GM18502 (cell line): Measurements from ENCODE around the gene INSL6.
"Not testable (repeated sequence)": the region's sequence is repeated elsewhere in the genome, so short reads cannot be mapped to it uniquely, and the experiment has no call there.

Experiments used
- ATAC-seq: cut with Tn5 transposase; IDR thresholded peaks from one replicate; pipeline ENCODE4 v1.9.1; 2021; ENCODE audit warnings: mild to moderate bottlenecking; ENCODE audit not compliant: unreplicated experiment, poor library complexity

Gene INSL6, protein sequence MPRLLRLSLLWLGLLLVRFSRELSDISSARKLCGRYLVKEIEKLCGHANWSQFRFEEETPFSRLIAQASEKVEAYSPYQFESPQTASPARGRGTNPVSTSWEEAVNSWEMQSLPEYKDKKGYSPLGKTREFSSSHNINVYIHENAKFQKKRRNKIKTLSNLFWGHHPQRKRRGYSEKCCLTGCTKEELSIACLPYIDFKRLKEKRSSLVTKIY

DNA sequence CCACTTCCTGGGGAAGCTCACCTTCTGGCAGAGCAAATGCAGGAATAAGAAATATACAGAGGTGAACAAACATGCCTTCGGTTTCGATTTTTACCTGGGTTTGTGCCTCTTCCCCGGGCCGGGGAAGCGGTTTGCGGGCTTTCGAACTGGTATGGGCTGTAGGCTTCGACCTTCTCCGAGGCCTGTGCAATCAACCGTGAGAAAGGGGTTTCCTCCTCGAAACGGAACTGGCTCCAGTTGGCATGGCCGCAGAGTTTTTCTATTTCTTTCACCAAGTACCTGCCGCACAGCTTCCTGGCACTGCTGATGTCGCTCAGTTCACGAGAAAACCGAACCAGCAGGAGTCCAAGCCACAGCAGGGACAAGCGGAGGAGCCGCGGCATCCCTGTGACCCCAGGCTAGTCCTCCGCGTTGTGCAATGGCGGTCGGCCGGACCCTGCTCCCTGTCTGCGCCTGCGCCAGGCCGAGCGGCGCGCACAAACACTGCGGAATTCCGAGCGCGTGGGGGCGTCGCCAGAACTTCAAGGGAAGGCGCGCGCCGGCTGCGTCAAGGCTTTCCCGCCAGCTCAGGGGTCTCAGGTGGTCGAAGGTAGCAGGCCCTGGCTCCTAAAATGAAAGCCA is at the start of gene INSL6:
INSL6 (minus strand) TSS at position 420 of the 621 bp plus-strand sequence; CDS start at position 383, 37 bp downstream.
- ATAC-seq: no peak

DNA sequence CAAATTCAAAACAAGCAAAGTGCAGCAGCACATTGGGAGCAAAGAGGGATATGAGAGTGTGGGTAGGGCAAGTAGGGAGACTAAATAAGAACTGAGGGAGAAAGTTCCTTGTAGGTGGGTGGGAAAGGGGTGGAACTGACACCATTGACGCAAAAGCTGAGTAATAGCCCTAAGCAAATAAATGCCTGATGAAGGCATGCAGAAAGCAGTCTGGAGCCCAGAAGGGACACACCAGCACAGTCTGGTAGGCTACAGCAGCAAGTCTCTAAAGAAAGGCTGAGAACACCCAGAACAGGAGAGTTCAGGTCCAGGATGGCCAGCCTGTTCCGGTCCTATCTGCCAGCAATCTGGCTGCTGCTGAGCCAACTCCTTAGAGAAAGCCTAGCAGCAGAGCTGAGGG is 45.8 kb upstream of the INSL6 start, which contains the start of gene INSL4:
INSL4 (plus strand) TSS at position 208 of the 400 bp plus-strand sequence; CDS start at position 313, 105 bp downstream.
- no peak for ATAC-seq

DNA sequence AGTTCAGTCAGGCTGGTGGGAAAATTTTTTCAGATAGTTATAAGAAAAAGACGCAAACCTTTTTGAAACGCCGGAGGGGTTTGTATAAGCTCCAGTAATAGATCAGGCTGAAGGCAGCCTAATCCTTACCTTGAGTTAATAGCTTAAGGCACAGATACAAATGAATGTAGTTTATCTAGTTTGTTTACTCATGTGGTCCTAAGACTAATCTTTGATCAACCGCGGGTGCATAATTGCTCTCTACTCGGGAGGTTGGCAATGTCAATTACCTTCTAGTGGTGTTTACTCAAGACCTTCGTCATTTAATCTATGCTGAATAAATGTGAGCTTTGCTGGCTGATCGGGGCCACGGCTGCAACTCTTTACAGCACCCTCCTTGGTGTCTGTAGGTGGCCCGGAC is 45.1 kb upstream of the INSL6 start:
- ATAC-seq: no peak

DNA sequence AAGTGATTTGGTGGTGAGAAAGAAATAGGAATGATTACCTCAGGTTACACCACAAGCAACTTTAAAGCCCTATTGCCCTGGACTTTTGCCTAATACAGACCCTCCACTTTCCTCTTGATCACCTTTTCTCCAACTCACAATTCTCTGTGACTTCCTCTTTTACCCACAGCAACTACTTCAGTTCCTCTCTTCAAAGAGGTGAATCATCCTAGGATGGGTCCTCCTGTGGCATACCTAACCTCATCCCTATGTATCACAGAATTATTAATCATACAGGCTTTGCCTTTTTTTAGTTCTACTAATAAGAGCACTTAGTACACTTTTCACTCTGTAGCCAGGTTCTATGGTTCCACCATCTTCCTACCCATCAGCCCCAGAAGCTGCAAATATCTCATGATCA is 19.6 kb upstream of the INSL6 start:
- no peak for ATAC-seq

DNA sequence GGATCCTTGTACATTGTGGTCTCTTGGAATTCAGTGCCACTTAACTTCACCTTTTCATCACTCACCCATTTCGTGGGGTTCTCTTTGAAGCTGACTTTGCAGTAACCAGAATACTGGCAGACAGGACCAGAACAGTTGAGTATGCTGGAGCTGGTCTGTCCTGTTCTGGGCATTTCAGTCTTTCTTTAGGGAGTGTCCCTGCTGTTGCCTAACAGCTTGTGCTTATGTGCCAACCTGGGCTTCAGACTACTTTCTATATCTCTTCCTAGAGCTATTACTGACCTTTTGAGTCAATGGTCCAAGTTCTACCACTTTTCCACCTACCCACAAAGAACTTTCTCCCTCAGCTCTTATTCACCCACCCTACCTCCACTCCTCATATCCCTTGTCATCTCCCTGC is 10.0 kb upstream of the INSL6 start:
- ATAC-seq: no peak

DNA sequence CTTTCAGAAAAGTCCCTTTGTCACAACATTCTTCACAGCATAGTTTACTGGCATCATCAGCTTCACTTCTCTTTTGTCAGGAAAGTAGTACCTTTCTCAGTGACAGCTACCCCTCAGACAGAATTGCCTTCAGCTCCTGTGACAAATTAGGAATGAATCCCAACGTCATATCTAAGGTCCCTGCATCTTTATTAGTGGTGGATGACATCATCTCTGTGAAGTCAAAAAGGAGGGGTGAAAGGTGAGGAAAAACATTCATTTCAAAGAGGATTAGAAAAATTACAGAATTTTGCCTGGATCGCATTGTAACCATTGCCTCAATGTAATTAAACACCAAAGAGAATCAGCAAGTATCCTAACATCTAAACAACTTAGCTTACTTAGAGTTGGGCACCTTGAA is 7.9 kb upstream of the INSL6 start:
- no peak for ATAC-seq

DNA sequence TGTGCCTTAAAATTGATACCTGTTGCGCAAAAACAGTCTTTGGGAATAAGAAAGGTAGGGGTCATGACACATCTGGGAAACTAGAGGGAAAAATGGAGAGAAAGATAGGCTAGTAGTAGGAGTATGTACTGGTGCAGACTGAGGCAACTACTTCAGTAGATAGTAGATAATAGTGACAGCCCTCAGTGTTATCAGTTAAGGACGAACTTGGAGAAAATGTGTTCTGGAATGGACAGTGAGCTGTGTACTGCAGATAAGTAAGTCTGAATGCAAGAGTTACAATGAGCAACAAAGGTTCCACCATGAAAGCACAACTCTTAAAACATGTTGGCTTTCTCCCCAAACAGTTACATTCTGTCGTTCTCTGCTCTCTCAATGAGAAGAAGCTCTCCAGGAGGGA is 6.5 kb upstream of the INSL6 start:
- no peak for ATAC-seq

DNA sequence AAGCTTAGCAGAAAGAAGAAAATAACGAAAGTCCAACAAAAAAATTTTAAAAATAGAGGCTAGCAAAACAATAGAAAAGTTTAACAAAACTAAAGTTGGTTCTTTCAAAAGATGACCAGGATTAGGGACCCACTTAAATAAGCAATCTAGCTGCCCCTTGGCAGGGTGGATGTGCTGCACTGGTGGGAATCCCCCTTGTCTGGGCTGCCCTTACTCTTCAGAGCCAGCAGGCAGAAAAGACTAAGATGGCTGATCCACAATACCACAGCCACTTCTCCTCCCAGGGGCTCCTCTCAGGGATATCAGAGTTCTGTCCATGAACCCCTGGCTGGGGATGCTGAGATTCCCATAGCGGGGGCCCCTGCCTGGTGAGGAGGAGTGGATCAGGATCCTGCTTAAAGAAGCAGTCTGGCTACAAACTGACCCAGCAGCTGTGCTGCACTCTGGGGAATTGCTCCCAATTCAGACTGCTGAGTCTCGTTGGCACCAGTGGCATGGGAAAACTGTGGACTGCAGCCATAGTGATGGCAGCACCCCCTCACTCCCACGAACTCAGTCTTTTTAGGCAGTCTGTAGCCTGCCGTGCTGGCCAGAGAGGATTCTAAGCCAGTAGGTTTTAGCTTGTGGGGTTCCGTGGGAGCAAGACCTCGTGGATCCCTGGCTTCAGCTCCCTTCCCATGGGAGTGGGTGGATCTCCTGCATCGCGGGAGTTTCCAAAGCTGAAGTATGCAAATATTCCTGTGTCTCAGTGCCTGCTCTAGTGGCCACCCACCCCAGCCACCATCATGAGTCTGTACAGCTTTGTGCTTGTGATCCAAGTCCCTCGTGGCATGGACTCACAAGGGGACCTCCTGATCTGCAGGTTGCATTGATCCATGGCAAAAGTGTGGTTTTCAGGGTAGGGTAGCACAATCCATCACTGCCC is 2.9 kb upstream of the INSL6 start:
- no peak for ATAC-seq

DNA sequence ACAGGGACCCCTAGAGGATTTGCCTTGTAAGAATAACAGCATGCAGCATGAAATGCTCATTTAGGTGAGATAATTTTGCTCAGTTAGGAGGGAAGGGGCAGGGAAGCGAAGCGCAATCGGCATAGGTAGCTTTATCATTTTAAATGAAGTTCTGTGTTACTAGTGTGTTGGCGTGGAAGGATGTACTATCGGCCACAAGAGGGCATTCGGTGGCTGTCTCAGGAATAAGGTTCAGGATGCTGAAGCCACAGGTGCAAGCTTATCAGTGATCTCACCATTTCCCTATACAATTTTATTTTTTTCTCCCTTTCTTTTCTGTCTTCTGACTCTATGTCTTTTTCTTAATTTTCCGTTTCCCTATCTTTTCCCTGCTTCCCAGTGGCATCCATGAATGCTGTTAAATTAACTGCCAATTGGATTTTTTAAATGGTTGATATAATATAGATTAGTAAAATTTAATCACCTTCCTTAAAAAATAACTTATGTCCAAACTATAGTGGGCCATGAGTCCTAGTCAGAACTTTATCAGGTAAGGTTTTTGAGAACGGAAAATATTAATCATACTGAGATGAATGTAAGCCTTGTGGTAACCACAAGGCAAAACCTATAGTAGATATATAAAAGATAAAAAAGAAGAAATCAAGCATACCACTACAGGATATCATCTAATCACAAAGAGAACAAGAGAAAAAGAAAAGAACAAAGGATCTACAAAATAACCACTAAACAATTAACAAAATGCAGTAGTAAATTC is 1.2 kb upstream of the INSL6 start:
- peak; percentile 54 for ATAC-seq

DNA sequence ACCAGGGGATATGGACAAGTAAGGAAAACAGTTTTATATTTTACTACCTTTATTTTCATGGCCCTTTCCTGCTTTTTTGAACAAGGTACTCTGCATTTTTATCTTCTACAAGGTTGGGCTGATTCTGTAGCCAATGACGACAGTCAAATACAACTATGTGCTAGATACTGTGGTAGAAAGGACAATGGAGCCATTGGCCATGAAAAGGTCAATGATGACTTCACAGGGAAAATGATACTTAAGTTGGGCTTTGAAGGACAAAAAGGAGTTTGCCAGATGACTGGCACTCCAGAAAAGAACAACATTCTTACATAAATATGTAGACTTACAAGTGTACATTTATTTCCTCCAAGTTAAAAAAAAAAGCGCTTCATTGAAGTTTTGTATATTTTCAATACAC is 663 bp downstream of the INSL6 start:
- ATAC-seq: no peak

DNA sequence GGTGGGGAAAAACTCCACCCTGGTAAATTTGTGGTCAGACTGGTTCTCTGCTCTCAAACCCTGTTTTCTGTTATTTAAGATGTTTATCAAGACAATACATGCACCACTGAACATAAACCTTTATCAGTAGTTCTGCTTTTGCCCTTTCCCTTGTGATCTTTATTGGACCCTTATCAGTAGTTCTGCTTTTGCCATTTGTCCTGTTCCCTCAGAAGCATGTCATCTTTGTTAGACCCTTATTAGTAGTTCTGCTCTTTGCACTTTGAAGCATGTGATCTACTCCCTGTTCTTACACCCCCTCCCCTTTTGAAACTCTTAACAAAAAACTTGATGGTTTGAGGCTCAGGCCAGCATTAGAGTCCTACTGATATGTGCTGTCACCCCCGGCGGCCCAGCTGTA is 4.8 kb downstream of the INSL6 start:
- not testable (repeated sequence) for ATAC-seq

DNA sequence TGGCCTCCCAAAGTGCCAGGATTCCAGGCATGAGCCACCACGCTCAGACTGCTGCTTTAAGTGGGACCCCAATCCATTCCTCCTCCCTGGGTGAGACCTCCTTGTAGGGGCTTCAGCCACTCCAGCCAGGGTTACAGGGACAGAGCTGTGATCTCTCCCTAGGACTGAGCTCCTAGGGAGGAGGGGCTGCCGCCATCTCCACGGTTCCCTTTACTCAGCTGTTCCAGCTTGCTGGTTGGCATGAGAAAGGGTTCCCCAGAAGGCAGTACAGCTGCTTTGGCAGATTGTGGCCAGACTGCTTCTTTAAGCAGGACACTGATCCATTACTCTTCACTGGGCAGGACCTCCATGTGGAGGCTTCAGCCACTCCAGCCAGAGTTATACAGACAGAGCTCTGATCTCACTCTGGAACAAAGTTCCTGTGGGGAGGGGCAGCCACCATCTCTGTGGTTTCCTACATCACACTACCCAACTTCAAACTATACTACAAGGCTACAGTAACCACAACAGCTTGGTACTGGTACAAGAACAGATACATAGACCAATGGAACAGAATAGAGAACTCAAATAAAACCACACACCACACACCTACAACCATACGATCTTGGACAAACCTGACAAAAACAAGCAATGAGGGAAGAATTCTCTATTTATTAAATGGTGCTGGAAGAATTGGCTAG is 7.2 kb downstream of the INSL6 start:
- no peak for ATAC-seq

DNA sequence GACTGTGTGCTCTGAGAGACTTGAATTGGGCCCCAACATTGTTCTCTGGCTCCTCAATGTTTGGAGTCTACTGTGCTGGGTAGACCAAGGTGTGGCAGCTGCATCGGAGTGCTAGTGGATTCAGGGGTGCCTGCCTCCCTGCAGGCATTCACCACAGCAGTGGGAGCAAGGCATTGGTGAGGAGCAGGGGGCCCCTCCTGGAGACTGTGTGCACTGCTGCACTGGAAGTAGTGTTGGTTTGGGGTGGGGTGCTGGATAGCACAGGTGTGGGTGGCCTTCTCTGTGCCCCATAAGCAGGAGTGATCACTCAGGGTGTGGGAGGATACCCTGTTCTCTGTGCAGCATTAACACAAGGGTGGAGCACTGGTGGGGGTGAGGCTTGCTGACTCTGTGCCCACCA is 39.2 kb downstream of the INSL6 start:
- ATAC-seq: no peak

DNA sequence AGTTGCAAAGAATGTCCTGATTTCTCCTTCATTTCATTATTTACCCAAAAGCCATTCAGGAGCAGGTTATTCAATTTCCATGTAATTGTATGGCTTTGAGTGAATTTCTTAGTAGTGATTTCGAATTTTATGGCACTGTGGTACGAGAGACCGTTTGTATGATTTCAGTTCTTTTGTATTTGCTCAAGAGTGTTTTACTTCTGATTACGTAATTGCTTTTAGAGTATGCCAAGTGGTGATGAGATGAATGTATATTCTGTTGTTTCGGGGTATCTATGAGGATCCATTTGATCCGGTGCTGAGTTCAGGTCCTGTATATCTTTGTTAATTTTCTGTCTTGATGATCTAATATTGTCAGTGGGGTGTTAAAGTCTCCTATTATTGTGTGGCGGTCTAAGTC is 41.2 kb downstream of the INSL6 start:
- ATAC-seq: no peak

DNA sequence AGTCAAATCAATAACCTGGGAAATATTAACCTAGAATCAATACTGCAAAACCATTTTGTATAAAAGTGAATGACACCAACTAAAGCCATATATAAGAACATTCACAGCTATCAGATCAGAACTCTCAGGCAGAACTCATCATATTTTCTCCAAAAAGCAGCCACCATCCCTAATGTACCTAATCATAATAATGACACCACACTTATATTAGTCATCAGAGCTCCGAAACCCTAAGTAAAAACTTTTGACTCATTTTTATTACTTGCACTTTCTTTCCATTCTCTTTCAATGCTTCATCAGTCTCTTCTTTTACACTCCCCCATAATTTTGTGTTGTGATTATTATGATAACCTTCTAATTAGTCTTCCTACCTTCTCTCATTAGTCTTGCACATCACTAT is 45.3 kb downstream of the INSL6 start:
- ATAC-seq: no peak

DNA sequence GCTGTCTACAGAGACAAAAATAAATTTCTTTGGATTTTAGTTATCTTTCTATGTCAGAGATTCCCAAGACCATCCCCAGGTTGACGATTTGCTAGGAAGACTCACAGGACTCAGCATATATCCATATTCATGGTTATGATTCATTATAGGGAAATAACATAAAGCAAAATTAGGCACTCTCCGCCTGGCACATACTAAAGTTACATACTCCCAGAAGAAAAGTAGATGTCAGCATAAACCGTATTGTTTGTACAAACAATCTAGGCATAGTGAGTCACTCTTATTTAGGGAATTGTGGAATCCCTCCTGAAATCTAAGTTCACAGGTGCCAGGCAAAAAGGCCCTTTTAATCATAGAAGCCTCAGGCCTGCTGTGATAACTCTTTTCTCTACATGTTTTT is 62.9 kb downstream of the INSL6 start:
- no peak for ATAC-seq

DNA sequence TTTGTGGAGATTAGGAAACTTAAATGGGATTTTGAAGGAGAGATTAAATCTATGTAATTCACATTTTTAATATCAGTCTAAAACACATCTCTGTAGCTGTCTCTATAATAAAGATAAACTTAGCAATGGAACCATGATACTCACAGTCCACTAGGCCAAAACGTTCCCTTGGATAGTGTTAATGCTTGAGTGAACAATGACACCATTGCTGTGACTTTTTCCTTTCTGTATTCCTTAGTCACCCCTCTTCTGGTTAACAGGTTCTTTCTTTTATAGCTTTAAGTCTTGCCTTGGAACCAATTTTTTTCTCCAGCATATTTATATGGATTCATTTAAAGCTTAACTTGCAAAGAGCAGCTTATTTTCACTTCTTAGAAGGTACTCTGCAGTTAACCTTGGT is 63.3 kb downstream of the INSL6 start:
- ATAC-seq: no peak

DNA sequence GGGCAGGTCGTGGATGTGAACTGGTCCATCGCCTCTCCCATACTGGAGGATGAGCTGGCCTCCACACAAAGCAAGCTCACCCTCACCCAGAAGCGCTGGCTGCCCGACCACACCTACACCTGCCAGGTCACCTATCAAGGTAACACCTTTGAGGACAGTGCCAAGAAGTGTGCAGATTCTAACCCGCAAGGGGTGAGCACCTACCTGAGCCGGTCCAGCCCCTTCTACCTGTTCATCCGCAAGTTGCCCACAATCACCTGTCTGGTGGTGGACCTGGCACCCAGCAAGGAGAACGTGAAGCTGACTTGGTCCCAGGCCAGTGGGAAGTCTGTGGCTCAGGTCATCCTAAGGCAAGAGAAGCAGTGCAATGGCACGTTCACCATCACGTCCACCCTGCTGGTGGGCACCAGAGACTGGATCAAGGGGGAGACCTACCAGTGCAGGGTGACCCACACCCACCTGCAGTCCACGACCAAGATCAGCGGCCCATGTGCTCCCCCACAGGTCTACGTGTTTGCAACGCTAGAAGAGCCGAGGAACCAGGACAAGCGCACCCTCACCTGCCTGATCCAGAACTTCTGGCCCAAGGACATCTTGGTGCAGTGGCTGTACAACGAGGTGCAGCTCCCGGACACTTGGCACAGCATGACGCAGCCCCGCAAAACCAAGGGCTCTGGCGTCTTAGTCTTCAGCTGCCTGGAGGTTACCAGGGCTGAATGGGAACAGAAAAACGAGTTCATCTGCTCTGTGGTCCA is 71.3 kb downstream of the INSL6 start:
- ATAC-seq: no peak
